Measurements from ENCODE around the gene SLC38A11.

Gene SLC38A11

GRCh38 chr2:164969909-164970690 is 14.8 kb upstream of the SLC38A11 start:
- no peak for DNase-seq

- no peak for DNase-seq
Observed at GRCh38 chr2:164967781-164968228, 12.5 kb upstream of the SLC38A11 start.

GRCh38 chr2:164967361-164967760 is 12.0 kb upstream of the SLC38A11 start:
- no peak for DNase-seq

- no peak for DNase-seq
Observed at GRCh38 chr2:164964700-164965099, 9.4 kb upstream of the SLC38A11 start.

- no peak for DNase-seq
Observed at GRCh38 chr2:164960159-164960558, 4.8 kb upstream of the SLC38A11 start.

GRCh38 chr2:164954186-164954585 is 1.1 kb downstream of the SLC38A11 start:
- no peak for DNase-seq

- no peak for DNase-seq
Observed at GRCh38 chr2:164953279-164953678, 2.0 kb downstream of the SLC38A11 start.

- no peak for DNase-seq
Observed at GRCh38 chr2:164952057-164952702, 3.1 kb downstream of the SLC38A11 start.

- DNase-seq: no peak
Observed at GRCh38 chr2:164948540-164948939, 6.8 kb downstream of the SLC38A11 start.

GRCh38 chr2:164947281-164947680 is 8.0 kb downstream of the SLC38A11 start:
- DNase-seq: no peak

GRCh38 chr2:164943289-164943688 is 12.0 kb downstream of the SLC38A11 start:
- DNase-seq: no peak

GRCh38 chr2:164937864-164938401 is 17.4 kb downstream of the SLC38A11 start:
- no peak for DNase-seq

- DNase-seq: no peak
Observed at GRCh38 chr2:164935118-164936101, 19.9 kb downstream of the SLC38A11 start.

- DNase-seq: no peak
Observed at GRCh38 chr2:164934401-164935117, 20.8 kb downstream of the SLC38A11 start.

GRCh38 chr2:164933671-164934189 is 21.6 kb downstream of the SLC38A11 start:
- no peak for DNase-seq

- DNase-seq: no peak
Observed at GRCh38 chr2:164932377-164932776, 22.9 kb downstream of the SLC38A11 start.

- DNase-seq: no peak
Observed at GRCh38 chr2:164928101-164928673, 27.1 kb downstream of the SLC38A11 start.

- peak; percentile 72 for DNase-seq
Observed at GRCh38 chr2:164922134-164922533, 33.2 kb downstream of the SLC38A11 start.

GRCh38 chr2:164920430-164920829 is 34.9 kb downstream of the SLC38A11 start:
- peak; percentile 64 for DNase-seq

GRCh38 chr2:164917296-164917903 is 37.9 kb downstream of the SLC38A11 start:
- no peak for DNase-seq

GRCh38 chr2:164915566-164915965 is 39.8 kb downstream of the SLC38A11 start:
- DNase-seq: no peak

All from activated CD4-positive, alpha-beta T cell treated with anti-CD3 and anti-CD28 coated beads, Interleukin-10, Interleukin-2, amounts not matched to agents 100 ng/mL and 50 ng/mL, durations not matched to agents 16 hours and 8 hours (primary cell).